Aorta (tissue), 5 donors: ENCODE results near the gene ZNF474. TPM values are rescaled to one million over a fixed set of nuclear protein-coding genes. Genes with fewer than 3 reads are reported as not detected.

Experiments
- ATAC-seq: fragments of 200-7000 bp; cut with Tn5 transposase; one replicate; pipeline ENCODE4 v1.9.1; 2022; ENCODE audit warnings: moderate library complexity; ENCODE audit not compliant: low FRiP score
- DNase-seq, 2 donors: peaks; one replicate each; pipeline ENCODE4 v3.0.0-alpha.2; 2020
- H3K27ac ChIP-seq, 2 donors: one replicate each; pipeline ENCODE4 v1.5.1; 2013; ENCODE audit warnings: low read length in 2 of 2, mild to moderate bottlenecking in 2 of 2, moderate library complexity in 2 of 2, control low read depth in 1 of 2, inconsistent platforms in 1 of 2, low read depth in 1 of 2
- H3K27me3 ChIP-seq, 2 donors: one replicate each; pipeline ENCODE4 v1.6.1; 2013; ENCODE audit warnings: control low read depth in 1 of 2, low read length in 1 of 2, mild to moderate bottlenecking in 1 of 2, moderate library complexity in 1 of 2; ENCODE audit not compliant: insufficient read depth in 2 of 2, control insufficient read depth in 1 of 2
- H3K36me3 ChIP-seq, 2 donors: one replicate each; pipeline ENCODE4 v1.6.1; 2013; ENCODE audit warnings: control low read depth in 1 of 2, low read length in 1 of 2, mild to moderate bottlenecking in 1 of 2; ENCODE audit not compliant: insufficient read depth in 2 of 2, control insufficient read depth in 1 of 2
- H3K4me1 ChIP-seq, 2 donors: one replicate each; pipeline ENCODE4 v1.6.1; 2013; ENCODE audit warnings: low read length in 2 of 2, control low read depth in 1 of 2, mild to moderate bottlenecking in 1 of 2, moderate library complexity in 1 of 2; ENCODE audit not compliant: insufficient read depth in 2 of 2, control insufficient read depth in 1 of 2
- H3K4me3 ChIP-seq, 2 donors: one replicate each; pipeline ENCODE4 v1.5.1; 2013; ENCODE audit warnings: low read length in 2 of 2, control low read depth in 1 of 2, mild to moderate bottlenecking in 1 of 2
- H3K9me3 ChIP-seq: one replicate; pipeline ENCODE4 v1.6.1; 2013; ENCODE audit warnings: mild to moderate bottlenecking, low read length; ENCODE audit not compliant: control insufficient read depth
- WGBS, 2 donors: extraction: QIAGEN DNeasy Blood & Tissue Kit; methylation state at CpG; one replicate each; pipeline ENCODE4 v1.1.7; 2013; 5-methylcytosine and 5-hydroxymethylcytosine counted together
- intact Hi-C, 2 donors: fragments of 100-400 bp; cut with DNase I; formaldehyde crosslinking; loops; one replicate each; pipeline versions ENCODE4 v1.14.2 to v1.15.0; 2022
- polyA plus RNA-seq, 2 donors: library from polyadenylated mRNA; stranded (reverse); fragments of 200-250 nt; gene quantifications; one replicate each; pipeline ENCODE4 v1.2.3, GENCODE V29; 2013
- total RNA-seq, 2 donors: library from RNA; stranded (reverse); fragmentation: NEBNext Ultra II Directional; extraction: Animal tissue kit (Norgen Biotek cat#: 25700); gene quantifications; one replicate each; pipeline ENCODE4 v1.2.1, GENCODE V29; 2021
- donor health status: healthy with polysubstance abuse.
- donor health status: Bipolar disorder and iron deficiency.
- donor health status: DM: no; HTN: no; CAD: no.
- donor health status: DM: no; HTN: no; CAD: no.
- donor health status: DM: yes; HTN: yes; CAD: no.

The ZNF474 gene
- total and polyA plus RNA-seq, 4 donors, result 0.08 to 0.75 (median 0.52) TPM; not detected in 1

- Histone ChIP-seq H3K36me3 (no peaks in the 10 kb centered on the region), H3K27me3 (no peaks in the 10 kb centered on the region), H3K27ac (no peak overlapping the region), H3K4me1 (peaks cover 2 to 8% of the 10 kb centered on the region in 2 donors), H3K4me3 (no peak overlapping the region), H3K9me3 (no peaks in the 10 kb centered on the region)
- no peak for ATAC-seq
- no peak for DNase-seq
- intact Hi-C loops, result no loop called here
- WGBS, 2 donors, result 97 to 98% methylated on average over 2 of the region's 2 CpGs
These were observed 4.6 kb upstream of the ZNF474 start for GRCh38 chr5:122124766-122125165.

- ATAC-seq (no peak), DNase-seq (no peak)
- H3K27me3 ChIP-seq, result no peaks in the 10 kb centered on the region
- no peak overlapping the region for H3K27ac ChIP-seq
- no peaks in the 10 kb centered on the region for H3K36me3 ChIP-seq
- H3K4me3 ChIP-seq, result peak overlapping the region in 1 of 2 donors; percentile 59
- H3K9me3 ChIP-seq, result no peaks in the 10 kb centered on the region
- peaks cover 2 to 8% of the 10 kb centered on the region in 2 donors for H3K4me1 ChIP-seq
- intact Hi-C loops, result no loop called here
- WGBS, 2 donors, result 8 to 12% methylated on average over 2 of the region's 2 CpGs
These were observed 3.1 kb upstream of the ZNF474 start for GRCh38 chr5:122126177-122126755.

GRCh38 chr5:122126756-122127321 is 2.5 kb upstream of the ZNF474 start:
- H3K27me3 ChIP-seq, result no peaks in the 10 kb centered on the region
- peak; percentile 79 for ATAC-seq
- H3K9me3 ChIP-seq, result no peaks in the 10 kb centered on the region
- peaks cover 2 to 8% of the 10 kb centered on the region in 2 donors for H3K4me1 ChIP-seq
- H3K4me3 ChIP-seq, result peak overlapping the region in 1 of 2 donors; percentile 59
- intact Hi-C loops, result no loop called here
- H3K27ac ChIP-seq, result peak overlapping the region; percentile 76 to 82
- H3K36me3 ChIP-seq, result no peaks in the 10 kb centered on the region
- 3 to 9% methylated on average over 10 of the region's 10 CpGs for WGBS, 2 donors
- peak in 1 of 2 donors; percentile 52 for DNase-seq

GRCh38 chr5:122130152-122130551 is 806 bp downstream of the ZNF474 start:
- no peak overlapping the region for H3K27ac ChIP-seq
- H3K36me3 ChIP-seq, result no peaks in the 10 kb centered on the region
- H3K4me1 ChIP-seq, result peaks cover 2 to 8% of the 10 kb centered on the region in 2 donors
- no peak overlapping the region for H3K4me3 ChIP-seq
- intact Hi-C loops, result no loop called here
- H3K27me3 ChIP-seq, result no peaks in the 10 kb centered on the region
- H3K9me3 ChIP-seq, result no peaks in the 10 kb centered on the region
- WGBS, 2 donors, result 80 to 90% methylated on average over 2 of the region's 2 CpGs
- no peak for ATAC-seq
- DNase-seq, result no peak

- DNase-seq (no peak), ATAC-seq (no peak)
- intact Hi-C loops, result no loop called here
- Histone ChIP-seq H3K27me3 (no peaks in the 10 kb centered on the region), H3K4me3 (no peak overlapping the region), H3K27ac (no peak overlapping the region), H3K36me3 (no peaks in the 10 kb centered on the region), H3K4me1 (no peaks in the 10 kb centered on the region), H3K9me3 (no peaks in the 10 kb centered on the region)
- WGBS, 2 donors, result 93 to 97% methylated on average over 4 of the region's 4 CpGs
These were observed 8.4 kb downstream of the ZNF474 start for GRCh38 chr5:122137702-122138101.

- Histone ChIP-seq H3K4me3 (no peak overlapping the region), H3K27ac (no peak overlapping the region), H3K27me3 (no peaks in the 10 kb centered on the region), H3K36me3 (no peaks in the 10 kb centered on the region), H3K4me1 (no peaks in the 10 kb centered on the region), H3K9me3 (no peaks in the 10 kb centered on the region)
- ATAC-seq (no peak), DNase-seq (no peak)
- intact Hi-C loops, result no loop called here
- WGBS, 2 donors, result 64 to 73% methylated on average over 3 of the region's 3 CpGs
These were observed 9.0 kb downstream of the ZNF474 start for GRCh38 chr5:122138356-122138755.

GRCh38 chr5:122140900-122141299 is 11.6 kb downstream of the ZNF474 start:
- ATAC-seq, result no peak
- WGBS, 2 donors, result 92 to 97% methylated on average over 3 of the region's 3 CpGs
- no peak overlapping the region for H3K27ac ChIP-seq
- DNase-seq, result no peak
- intact Hi-C loops, result no loop called here
- no peak overlapping the region for H3K4me3 ChIP-seq
- H3K27me3 ChIP-seq, result no peaks in the 10 kb centered on the region
- H3K4me1 ChIP-seq, result no peaks in the 10 kb centered on the region
- no peaks in the 10 kb centered on the region for H3K36me3 ChIP-seq
- H3K9me3 ChIP-seq, result no peaks in the 10 kb centered on the region

GRCh38 chr5:122141751-122142150 is 12.4 kb downstream of the ZNF474 start:
- H3K27ac ChIP-seq, result no peak overlapping the region
- no peaks in the 10 kb centered on the region for H3K36me3 ChIP-seq
- WGBS, 2 donors, result 97% methylated on average over 1 of the region's 1 CpG
- DNase-seq (no peak), ATAC-seq (no peak)
- intact Hi-C loops, result no loop called here
- H3K4me1 ChIP-seq, result no peaks in the 10 kb centered on the region
- no peaks in the 10 kb centered on the region for H3K9me3 ChIP-seq
- H3K4me3 ChIP-seq, result no peak overlapping the region
- no peaks in the 10 kb centered on the region for H3K27me3 ChIP-seq

- intact Hi-C loops, result no loop called here
- H3K27ac ChIP-seq, result no peak overlapping the region
- DNase-seq, result no peak
- no peak overlapping the region for H3K4me3 ChIP-seq
- H3K4me1 ChIP-seq, result no peaks in the 10 kb centered on the region
- WGBS, 2 donors, result 70 to 82% methylated on average over 6 of the region's 6 CpGs
- no peaks in the 10 kb centered on the region for H3K36me3 ChIP-seq
- no peaks in the 10 kb centered on the region for H3K9me3 ChIP-seq
- H3K27me3 ChIP-seq, result no peaks in the 10 kb centered on the region
- no peak for ATAC-seq
These were observed 13.3 kb downstream of the ZNF474 start for GRCh38 chr5:122142480-122143164.
